Cerebellar nuclear complex (tissue), 1 donor: ENCODE measurements around the gene TIMM44.

Source experiments
- DNase-seq, 2 experiments: peaks; one replicate each; lab custom pipeline; 2025; lab: John Stamatoyannopoulos, UW

Gene TIMM44

DNA sequence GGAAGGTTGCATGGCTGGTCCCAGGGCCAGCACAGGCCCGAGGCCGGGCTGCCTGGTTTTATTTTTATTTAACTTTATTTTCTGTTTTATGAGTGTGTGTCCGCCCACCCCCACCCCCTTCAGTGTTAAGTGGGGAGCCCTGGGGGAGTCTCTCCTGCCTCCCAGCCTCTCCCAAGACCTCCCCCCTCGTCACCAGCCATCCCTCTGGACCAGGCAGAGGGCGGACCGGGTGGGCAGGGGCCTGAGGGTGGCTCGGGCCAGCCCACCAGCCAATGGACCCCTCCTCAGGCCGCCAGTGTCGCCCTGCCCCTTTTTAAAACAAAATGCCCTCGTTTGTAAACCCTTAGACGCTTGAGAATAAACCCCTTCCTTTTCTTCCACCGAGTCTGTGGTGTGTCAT is 29.4 kb downstream of the TIMM44 start:
- no peak for DNase-seq

DNA sequence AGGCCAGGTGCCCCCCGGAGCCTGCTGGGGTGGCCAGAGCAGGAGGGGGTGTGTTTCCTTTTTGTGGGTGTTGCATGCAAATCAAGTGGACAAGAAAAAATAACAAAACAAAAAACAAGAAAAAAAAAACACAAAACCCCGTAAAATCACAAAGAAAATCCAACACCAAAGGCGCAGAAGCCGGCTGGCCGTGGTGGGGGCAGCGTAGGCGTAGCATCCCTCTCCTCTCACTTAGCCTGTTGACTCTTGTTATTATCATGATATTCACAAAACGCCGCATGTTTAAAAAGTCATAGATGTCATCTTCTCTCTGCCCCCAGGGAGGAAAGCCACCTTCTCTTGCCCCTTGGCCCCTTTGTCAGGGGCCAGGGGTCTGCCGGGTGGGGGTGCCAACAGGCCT is 29.8 kb downstream of the TIMM44 start:
- no peak for DNase-seq

- DNase-seq, result no peak
Measured at GRCh38 chr19:7912697-7913564, 30.5 kb downstream of the TIMM44 start.

DNA sequence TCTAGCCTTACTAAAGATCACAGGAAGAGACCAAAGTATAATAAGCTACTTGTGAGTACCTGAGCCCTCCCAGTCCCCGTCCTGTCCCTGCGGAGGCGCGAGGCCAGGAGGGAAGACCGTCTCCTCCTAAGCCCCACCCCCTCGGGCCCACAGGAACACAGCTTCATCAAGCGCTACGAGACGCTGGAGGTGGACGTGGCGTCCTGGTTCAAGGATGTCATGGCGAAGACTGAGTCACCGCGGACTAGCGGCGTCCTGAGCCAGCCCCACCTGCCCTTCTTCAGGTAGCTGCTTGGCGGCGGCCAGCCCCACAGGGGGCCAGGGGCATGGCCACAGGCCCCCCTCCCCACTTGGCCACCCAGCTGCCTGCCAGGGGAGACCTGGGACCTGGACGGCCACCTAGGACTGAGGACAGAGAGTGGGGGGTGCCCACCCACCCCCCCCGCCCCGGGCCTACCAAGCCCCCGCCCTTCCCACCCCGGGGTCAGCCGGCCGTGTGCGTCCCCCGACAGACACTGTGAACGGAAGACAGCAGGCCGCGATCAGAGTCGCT is 31.2 kb downstream of the TIMM44 start:
- DNase-seq, result no peak

GRCh38 chr19:7911508-7912143 is 31.8 kb downstream of the TIMM44 start:
- no peak for DNase-seq

DNA sequence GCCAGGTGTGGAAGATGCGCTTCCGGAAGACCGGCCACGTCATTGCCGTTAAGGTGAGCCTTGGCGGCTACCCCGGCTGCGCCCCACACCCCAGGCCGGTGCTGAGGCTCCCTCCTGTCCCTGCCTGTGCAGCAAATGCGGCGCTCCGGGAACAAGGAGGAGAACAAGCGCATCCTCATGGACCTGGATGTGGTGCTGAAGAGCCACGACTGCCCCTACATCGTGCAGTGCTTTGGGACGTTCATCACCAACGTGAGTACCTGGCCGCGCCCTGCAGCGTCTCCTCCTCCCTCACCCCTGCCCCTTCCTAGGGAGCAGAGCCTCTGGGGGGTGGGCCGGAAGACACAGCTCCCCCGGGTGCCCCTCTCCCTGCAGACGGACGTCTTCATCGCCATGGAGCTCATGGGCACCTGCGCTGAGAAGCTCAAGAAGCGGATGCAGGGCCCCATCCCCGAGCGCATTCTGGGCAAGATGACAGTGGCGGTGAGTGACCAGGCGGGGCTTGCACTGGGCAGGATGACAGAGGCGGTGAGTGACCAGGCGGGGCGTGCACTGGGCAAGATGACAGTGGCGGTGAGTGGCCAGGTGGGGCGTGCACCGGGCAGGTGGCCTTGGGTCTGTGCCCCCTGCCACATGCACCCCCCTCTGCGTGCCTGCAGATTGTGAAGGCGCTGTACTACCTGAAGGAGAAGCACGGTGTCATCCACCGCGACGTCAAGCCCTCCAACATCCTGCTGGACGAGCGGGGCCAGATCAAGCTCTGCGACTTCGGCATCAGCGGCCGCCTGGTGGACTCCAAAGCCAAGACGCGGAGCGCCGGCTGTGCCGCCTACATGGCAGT is 32.9 kb downstream of the TIMM44 start:
- no peak for DNase-seq

DNA sequence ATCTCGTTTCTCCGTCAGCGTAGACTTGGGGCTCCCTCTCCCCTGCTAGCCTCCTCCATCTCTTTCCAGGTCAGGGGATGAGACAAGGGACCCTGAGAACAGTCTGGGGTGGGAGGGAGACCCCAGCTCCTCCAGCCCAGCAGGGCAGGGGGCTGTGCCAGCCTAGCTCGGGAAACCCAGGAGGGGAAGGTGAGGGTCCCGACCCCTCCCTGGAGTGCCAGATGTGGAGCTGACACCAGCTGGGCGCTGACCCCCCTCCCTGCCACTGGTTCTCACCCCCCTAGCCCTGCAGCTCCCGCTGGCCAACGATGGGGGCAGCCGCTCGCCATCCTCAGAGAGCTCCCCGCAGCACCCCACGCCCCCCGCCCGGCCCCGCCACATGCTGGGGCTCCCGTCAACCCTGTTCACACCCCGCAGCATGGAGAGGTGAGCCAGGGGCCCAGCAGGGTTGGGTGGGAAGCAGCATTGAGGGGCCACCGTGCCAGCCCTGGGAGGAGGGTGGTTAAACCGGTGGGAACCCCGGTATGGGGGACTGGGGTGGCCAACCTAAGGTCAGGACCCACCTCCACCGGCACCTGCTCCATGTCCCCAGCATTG is 33.9 kb downstream of the TIMM44 start:
- DNase-seq, result no peak

DNA sequence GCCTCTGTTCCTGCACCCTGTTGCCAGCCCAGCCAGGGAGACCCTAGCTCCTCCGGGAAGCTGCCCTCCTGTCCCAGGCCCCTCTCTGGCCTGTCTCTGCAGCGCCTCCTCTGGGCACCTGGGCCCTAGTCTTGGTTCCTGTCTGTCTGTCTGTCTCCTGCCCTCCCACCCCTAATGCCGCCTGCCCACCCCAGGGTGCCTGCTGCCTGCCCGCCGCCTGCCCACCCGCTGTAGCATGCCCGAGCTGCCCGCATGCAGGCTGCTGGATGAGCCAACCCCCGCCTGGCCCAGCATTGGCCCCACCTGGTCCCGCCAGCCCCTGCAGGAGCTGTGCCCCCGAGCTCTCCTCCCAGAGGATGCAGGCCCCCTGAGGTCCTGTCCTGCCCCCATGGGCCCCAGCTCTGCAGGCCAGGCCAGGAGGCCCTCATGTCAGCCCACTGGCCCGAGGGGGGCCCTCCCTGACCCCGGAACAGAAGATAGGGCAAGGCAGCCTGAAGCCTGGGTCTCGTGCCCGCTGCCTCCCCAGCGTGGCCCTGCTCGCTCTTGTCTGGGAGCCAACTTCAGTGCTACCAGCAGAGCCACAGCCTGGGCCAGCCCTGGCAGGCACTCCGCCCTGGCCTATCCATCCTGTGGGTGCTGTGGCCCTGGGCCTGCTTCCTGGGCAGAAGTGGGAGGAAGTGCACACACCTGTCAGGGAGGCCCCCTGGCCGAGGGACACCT is 34.6 kb downstream of the TIMM44 start:
- no peak for DNase-seq

- no peak for DNase-seq
Measured at GRCh38 chr19:7908078-7908699, 35.3 kb downstream of the TIMM44 start.

DNA sequence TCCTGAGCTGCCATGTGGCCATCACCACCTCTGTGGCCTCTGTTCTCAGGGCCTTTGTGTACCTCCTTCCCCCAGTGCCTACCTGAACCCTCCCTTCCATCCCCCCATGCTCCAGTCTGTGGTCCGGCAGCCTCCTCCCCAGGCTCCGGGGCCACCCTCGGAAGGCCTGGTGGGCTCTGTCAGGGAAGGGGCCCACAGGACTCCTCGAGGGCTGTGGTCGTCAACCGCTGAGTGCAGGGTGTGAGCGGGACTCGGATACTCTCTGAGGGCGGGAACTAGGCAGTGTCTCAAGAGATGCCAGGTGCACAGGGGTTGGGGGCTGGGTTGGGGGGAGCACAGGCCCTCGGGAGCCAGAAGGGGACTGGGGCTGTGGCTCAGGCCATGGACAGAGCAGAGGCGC is 35.9 kb downstream of the TIMM44 start:
- no peak for DNase-seq

DNA sequence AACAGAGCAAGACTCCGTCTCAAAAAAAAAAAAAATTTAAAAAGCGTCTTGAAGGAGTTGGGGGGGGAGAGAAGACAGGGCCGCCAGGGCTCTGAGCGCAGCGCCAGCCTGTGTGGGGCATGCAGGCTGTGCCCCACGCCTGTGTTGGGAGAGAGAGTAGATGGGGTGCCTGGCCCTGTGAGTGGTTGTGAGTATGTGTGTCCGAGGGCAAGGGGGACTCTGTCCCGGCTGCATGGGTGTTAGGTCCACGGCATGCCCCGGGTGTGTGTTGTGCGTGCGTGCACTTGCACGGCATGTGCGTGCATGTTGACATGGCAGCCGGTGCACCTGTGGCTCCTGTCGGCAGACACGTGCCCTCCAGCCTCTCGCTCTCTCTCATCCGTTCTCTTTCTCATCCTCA is 36.3 kb downstream of the TIMM44 start:
- no peak for DNase-seq

- no peak for DNase-seq
Measured at GRCh38 chr19:7905859-7906258, 37.6 kb downstream of the TIMM44 start.

- no peak for DNase-seq
Measured at GRCh38 chr19:7905268-7905667, 38.2 kb downstream of the TIMM44 start.

- DNase-seq, result no peak
Measured at GRCh38 chr19:7904074-7905020, 39.1 kb downstream of the TIMM44 start.

DNA sequence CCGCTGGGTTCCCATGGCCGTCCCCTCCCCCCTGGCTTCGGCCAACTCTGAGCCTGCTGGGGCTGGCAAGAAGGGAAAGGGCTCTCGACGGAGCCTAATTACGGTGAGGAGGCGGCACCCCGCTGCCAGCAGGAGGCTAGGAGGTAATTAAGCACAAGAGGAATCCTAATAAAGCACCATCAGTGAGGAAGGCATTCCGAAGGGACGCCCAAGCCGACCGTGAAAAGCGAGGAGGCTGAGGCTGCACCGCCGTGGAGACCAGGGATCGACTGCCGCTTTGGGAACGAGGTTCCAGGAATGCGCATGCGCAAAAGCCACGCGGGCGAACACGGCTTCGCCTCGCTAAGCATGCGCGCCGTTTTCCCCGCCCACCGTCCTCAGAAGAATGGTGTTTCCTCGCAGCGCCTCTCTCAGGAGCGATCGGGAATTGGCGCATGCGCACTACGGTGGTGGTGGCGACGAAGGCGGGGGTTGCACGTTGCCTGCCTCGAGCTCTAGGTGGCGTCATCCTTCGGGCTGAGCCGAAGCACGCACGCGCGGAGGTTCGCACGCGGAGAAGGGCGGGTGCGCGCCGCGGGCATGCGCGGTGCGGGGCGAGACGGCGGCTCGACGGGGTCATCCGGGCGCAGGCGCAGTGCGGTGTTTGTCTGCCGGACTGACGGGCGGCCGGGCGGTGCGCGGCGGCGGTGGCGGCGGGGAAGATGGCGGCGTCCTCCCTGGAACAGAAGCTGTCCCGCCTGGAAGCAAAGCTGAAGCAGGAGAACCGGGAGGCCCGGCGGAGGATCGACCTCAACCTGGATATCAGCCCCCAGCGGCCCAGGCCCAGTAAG is 40.0 kb downstream of the TIMM44 start, which contains the start of gene MAP2K7:
Gene MAP2K7, plus strand, starts transcription at position 634 of the 830 bp plus-strand sequence. Its CDS starts 68 bp downstream, at position 702.
- peak; percentile 87 to 94 for DNase-seq

GRCh38 chr19:7902796-7903243 is 40.6 kb downstream of the TIMM44 start:
- DNase-seq, result no peak

- no peak for DNase-seq
Measured at GRCh38 chr19:7901337-7901736, 42.1 kb downstream of the TIMM44 start.

- DNase-seq, result no peak
Measured at GRCh38 chr19:7900931-7901330, 42.5 kb downstream of the TIMM44 start.
